Sigmoid colon (tissue), 7 donors: Measurements from ENCODE around the gene GOLGA5. TPM values are rescaled to one million over a fixed set of nuclear protein-coding genes. Genes with fewer than 3 reads are reported as not detected.
A peak's percentile ranks its signal among the peaks of the same experiment; 100 is the strongest.

Source experiments
- DNase-seq: peaks from one replicate; pipeline ENCODE4 v3.0.0-alpha.2; 2019
- H3K27ac ChIP-seq, 4 donors: fragments of 200-600 bp; sonication (generic); one replicate each; pipeline ENCODE4 v1.5.1; 2016 to 2019; ENCODE audit warnings: mild to moderate bottlenecking in 1 of 4
- H3K27me3 ChIP-seq, 3 donors: fragments of 200-600 bp; sonication (generic); one replicate each; pipeline ENCODE4 v1.5.1; 2019; ENCODE audit warnings: mild to moderate bottlenecking in 1 of 3
- H3K36me3 ChIP-seq, 4 donors: fragments of 200-600 bp; sonication (generic); one replicate each; pipeline ENCODE4 v1.5.1; 2016 to 2019
- H3K4me1 ChIP-seq, 4 donors: fragments of 200-600 bp; sonication (generic); one replicate each; pipeline ENCODE4 v1.5.1; 2017 to 2019
- H3K4me3 ChIP-seq, 4 donors: fragments of 200-600 bp; sonication (generic); one replicate each; pipeline ENCODE4 v1.5.1; 2017 to 2019; ENCODE audit warnings: mild to moderate bottlenecking in 2 of 4, moderate library complexity in 1 of 4
- H3K9me3 ChIP-seq, 4 donors: fragments of 200-600 bp in 3 of 4; sonication (generic) in 3 of 4; one replicate each; pipeline versions ENCODE4 v1.5.1 to v1.6.1; 2013 to 2019
- EP300 ChIP-seq, 4 donors: sonication (generic); formaldehyde crosslinking; IDR thresholded peaks; one replicate each; pipeline ENCODE4 v1.6.1; 2017; ENCODE audit warnings: antibody characterized with exemption in 4 of 4
- POLR2A ChIP-seq, 2 donors: fragments of 450-650 bp; IDR thresholded peaks; one replicate each; pipeline ENCODE4 v1.6.1; 2016; ENCODE audit warnings: antibody characterized with exemption in 2 of 2, mild to moderate bottlenecking in 2 of 2, moderate library complexity in 2 of 2
- POLR2AphosphoS5 ChIP-seq, 4 donors: sonication (generic); formaldehyde crosslinking; IDR thresholded peaks; one replicate each; pipeline ENCODE4 v1.6.1; 2017; ENCODE audit warnings: antibody characterized with exemption in 4 of 4
- whole genome bisulfite sequencing, 2 donors: extraction: QIAGEN DNeasy Blood & Tissue Kit; methylation state at CpG; one replicate each; pipeline ENCODE4 v1.1.7; 2013; 5-methylcytosine and 5-hydroxymethylcytosine counted together
- intact Hi-C: fragments of 100-400 bp; cut with DNase I; formaldehyde crosslinking; loops from one replicate; pipeline ENCODE4 v1.15.1; 2023
- polyA plus RNA-seq, 3 donors: library from polyadenylated mRNA; stranded (reverse); fragments of 200-250 nt; gene quantifications; one replicate each; pipeline ENCODE4 v1.2.3, GENCODE V29; 2013
- total RNA-seq, 4 donors: library from RNA; depleted of rRNA; stranded (reverse); fragments of >200 nt; gene quantifications; one replicate each; pipeline ENCODE4 v1.1.0, GENCODE V29; 2016
- TF ChIP-seq, protein P1 (sequence below), 4 experiments: fragments of 450-650 bp in 3 of 4; fragments of 200-600 bp in 1 of 4; IDR thresholded peaks; one replicate each; pipeline ENCODE4 v1.5.1; 2016 to 2019; ENCODE audit warnings: antibody characterized with exemption in 4 of 4, mild to moderate bottlenecking in 3 of 4, moderate library complexity in 2 of 4
- donor health status: healthy with polysubstance abuse.
- donor health status: Bipolar disorder and iron deficiency.
- donor health status: healthy.

The GOLGA5 gene
- total and polyA plus RNA-seq, 7 donors = 23.0 to 57.8 (median 36.0) TPM

DNA sequence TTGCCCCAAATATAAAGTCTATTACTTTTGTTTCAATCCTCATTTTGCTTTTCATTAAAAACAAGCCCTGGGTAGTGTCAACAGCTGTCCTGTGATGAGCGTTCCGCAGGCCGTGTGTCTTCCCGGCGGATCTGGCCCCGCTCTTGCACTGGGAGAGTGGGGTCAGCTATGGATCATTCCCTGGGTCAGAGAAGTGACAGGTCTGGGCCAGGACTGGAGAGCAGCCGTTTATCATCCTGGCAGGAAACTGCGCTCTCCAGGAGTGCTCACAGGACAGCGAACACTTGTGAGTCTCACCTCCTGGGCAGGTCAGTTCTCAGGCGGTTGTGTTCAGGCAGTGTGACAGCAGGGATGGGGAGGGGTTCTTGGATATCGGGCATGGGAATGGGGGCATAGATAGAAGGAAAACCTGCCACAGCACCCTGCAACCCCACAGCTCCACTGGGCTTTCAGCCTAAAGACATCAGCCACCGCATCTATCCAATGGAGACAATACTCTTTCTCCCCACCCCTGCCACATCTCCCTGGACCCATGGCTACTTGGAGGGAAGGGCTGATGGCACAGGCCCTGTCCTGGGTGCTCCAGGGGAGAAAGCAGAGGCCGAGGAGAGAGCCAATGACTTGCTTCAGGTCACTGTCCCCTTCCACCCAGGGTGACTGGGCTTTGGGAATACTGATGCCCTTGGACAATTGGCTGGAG is 81.0 kb downstream of the GOLGA5 start:
- DNase-seq = no peak
- TF ChIP-seq POLR2A (IDR thresholded peaks at IDR 0.05) = no peak
- TF ChIP-seq POLR2AphosphoS5 (IDR thresholded peaks at IDR 0.05) = peak in 2 of 4 donors; percentile 70 to 78
- no peak overlapping the region for H3K27ac ChIP-seq
- no peaks in the 10 kb centered on the region for H3K9me3 ChIP-seq
- H3K4me1 ChIP-seq = peaks cover 0 to 14% (median 9%) of the 10 kb centered on the region in 4 donors
- intact Hi-C loops = no loop called here
- no peaks in the 10 kb centered on the region for H3K36me3 ChIP-seq
- H3K27me3 ChIP-seq = no peaks in the 10 kb centered on the region
- no peak overlapping the region for H3K4me3 ChIP-seq
- 54 to 60% methylated on average over 13 of the region's 13 CpGs for WGBS, 2 donors

DNA sequence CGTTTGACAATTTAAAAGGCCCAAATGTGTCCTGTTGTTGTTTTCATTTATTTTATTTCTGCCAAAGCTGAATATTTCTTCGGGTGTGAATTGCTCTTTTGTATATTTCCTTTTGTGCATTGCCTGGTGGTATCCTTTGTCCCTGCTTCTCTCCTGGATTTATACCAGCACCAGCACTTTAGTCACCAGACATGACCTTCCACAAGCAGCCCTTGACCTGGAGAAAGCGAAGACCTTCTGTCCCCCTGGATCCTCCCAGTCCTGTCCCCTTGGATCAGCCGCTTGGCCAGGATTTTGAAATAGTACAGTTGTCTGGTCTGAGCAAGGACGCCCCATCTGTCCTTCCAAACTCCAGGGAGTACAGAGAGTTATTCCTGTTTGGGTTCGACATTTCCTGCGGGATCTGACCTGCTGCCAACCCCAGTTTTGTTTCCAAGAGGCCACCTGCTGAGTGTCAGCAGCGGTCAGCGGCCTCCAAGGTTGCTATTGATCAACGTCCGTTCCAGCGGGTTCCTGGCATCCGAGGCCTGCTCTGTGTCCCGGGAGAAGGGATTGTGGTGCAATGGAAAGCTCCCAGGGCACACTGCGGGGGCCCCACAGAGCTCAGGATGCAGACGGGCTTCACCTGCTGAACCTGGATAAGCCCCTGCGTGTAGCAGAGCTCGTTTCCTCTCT is 83.8 kb downstream of the GOLGA5 start:
- no peaks in the 10 kb centered on the region for H3K27me3 ChIP-seq
- peak; percentile 84 for DNase-seq
- intact Hi-C loops = no loop called here
- H3K27ac ChIP-seq = peak overlapping the region in 1 of 4 donors; percentile 13
- peaks cover 0 to 14% (median 9%) of the 10 kb centered on the region in 4 donors for H3K4me1 ChIP-seq
- 49 to 50% methylated on average over 18 of the region's 18 CpGs for WGBS, 2 donors
- H3K9me3 ChIP-seq = no peaks in the 10 kb centered on the region
- TF ChIP-seq EP300 (IDR thresholded peaks at IDR 0.05) = peak in 1 of 4 donors; percentile 57
- TF ChIP-seq POLR2AphosphoS5 (IDR thresholded peaks at IDR 0.05) = peak in 3 of 4 donors; percentile 7 to 85 (median 67)
- TF ChIP-seq, protein P1, sequence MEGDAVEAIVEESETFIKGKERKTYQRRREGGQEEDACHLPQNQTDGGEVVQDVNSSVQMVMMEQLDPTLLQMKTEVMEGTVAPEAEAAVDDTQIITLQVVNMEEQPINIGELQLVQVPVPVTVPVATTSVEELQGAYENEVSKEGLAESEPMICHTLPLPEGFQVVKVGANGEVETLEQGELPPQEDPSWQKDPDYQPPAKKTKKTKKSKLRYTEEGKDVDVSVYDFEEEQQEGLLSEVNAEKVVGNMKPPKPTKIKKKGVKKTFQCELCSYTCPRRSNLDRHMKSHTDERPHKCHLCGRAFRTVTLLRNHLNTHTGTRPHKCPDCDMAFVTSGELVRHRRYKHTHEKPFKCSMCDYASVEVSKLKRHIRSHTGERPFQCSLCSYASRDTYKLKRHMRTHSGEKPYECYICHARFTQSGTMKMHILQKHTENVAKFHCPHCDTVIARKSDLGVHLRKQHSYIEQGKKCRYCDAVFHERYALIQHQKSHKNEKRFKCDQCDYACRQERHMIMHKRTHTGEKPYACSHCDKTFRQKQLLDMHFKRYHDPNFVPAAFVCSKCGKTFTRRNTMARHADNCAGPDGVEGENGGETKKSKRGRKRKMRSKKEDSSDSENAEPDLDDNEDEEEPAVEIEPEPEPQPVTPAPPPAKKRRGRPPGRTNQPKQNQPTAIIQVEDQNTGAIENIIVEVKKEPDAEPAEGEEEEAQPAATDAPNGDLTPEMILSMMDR (IDR thresholded peaks at IDR 0.05) = no peak
- no peak for TF ChIP-seq POLR2A (IDR thresholded peaks at IDR 0.05)
- no peaks in the 10 kb centered on the region for H3K36me3 ChIP-seq
- no peak overlapping the region for H3K4me3 ChIP-seq

DNA sequence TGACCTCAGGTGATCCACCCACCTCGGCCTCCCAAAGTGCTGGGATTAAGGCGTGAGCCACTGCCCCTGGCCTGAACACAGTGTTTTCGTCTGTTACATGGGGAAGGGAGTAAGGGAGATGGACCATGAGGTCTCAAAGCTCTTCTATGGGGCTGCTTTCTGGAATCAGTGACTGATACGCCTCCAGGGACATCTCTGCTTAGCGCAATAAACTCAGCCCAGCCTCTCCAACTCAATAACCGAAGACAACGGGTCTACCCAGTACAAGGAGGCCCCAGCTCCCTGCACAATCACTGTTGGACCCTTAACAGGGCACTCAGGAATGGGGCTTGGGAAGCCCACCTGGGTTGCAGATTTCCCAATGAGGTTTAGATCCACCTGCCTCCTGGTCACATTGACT is 86.2 kb downstream of the GOLGA5 start:
- intact Hi-C loops = no loop called here
- TF ChIP-seq, protein P1 (IDR thresholded peaks at IDR 0.05) = no peak
- TF ChIP-seq POLR2AphosphoS5 (IDR thresholded peaks at IDR 0.05) = no peak
- TF ChIP-seq POLR2A (IDR thresholded peaks at IDR 0.05) = no peak
- TF ChIP-seq EP300 (IDR thresholded peaks at IDR 0.05) = no peak
- no peaks in the 10 kb centered on the region for H3K36me3 ChIP-seq
- no peaks in the 10 kb centered on the region for H3K9me3 ChIP-seq
- no peak overlapping the region for H3K27ac ChIP-seq
- no peak for DNase-seq
- H3K4me1 ChIP-seq = peaks cover 0 to 14% (median 9%) of the 10 kb centered on the region in 4 donors
- H3K4me3 ChIP-seq = no peak overlapping the region
- H3K27me3 ChIP-seq = no peaks in the 10 kb centered on the region
- WGBS, 2 donors = 78 to 87% methylated on average over 7 of the region's 7 CpGs

DNA sequence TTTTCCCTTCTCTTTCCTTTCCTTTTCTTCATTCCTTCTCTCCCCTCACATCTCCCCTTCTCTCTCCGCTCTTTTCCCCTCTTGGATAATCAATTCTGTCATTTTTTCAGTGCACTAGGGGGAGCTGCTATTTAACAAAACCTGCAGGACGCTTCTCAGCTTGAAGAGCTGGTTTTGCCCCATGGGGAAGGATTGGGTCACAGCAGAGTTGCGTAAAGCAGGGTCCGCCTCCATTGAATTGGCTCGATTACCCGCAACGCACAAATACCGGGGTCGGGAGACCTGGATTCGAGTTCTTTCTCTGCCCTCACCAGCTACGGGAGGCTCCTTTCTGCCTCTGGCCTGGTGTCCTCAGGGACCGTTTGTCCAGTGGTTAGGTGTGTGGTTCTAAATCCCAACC is 86.7 kb downstream of the GOLGA5 start:
- peaks cover 0 to 14% (median 9%) of the 10 kb centered on the region in 4 donors for H3K4me1 ChIP-seq
- H3K27me3 ChIP-seq = no peaks in the 10 kb centered on the region
- H3K4me3 ChIP-seq = no peak overlapping the region
- TF ChIP-seq EP300 (IDR thresholded peaks at IDR 0.05) (no peak), POLR2A (IDR thresholded peaks at IDR 0.05) (no peak), POLR2AphosphoS5 (IDR thresholded peaks at IDR 0.05) (no peak)
- TF ChIP-seq, protein P1 (IDR thresholded peaks at IDR 0.05) = no peak
- DNase-seq = no peak
- H3K9me3 ChIP-seq = no peaks in the 10 kb centered on the region
- H3K36me3 ChIP-seq = no peaks in the 10 kb centered on the region
- WGBS, 2 donors = 25 to 38% methylated on average over 12 of the region's 12 CpGs
- no peak overlapping the region for H3K27ac ChIP-seq
- intact Hi-C loops = no loop called here

DNA sequence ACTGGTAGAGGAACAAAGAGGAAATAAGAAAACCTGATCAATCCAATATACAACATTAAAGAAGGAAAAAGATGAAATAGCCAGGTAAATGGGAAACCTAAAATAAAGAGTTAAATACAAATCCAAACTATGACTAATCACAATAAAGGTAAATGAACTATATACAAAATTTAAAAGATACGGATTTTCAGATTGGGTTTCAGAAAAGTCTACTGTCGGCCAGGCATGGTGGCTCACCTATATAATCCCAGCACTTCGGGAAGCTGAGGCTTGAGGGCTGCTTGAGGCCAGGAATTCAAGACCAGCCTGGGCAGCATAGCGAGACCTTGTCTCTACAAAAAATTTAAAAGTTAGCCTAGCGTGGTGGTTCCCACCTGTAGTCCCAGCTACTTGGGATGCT is 89.0 kb downstream of the GOLGA5 start:
- no peak overlapping the region for H3K27ac ChIP-seq
- intact Hi-C loops = no loop called here
- no peaks in the 10 kb centered on the region for H3K27me3 ChIP-seq
- no peak for DNase-seq
- H3K9me3 ChIP-seq = no peaks in the 10 kb centered on the region
- H3K4me3 ChIP-seq = no peak overlapping the region
- H3K4me1 ChIP-seq = peaks cover 0 to 11% (median 4%) of the 10 kb centered on the region in 4 donors
- WGBS, 2 donors = 84 to 92% methylated on average over 5 of the region's 5 CpGs
- TF ChIP-seq, protein P1 (IDR thresholded peaks at IDR 0.05) = no peak
- no peak for TF ChIP-seq POLR2A (IDR thresholded peaks at IDR 0.05)
- TF ChIP-seq POLR2AphosphoS5 (IDR thresholded peaks at IDR 0.05) = no peak
- no peak for TF ChIP-seq EP300 (IDR thresholded peaks at IDR 0.05)
- no peaks in the 10 kb centered on the region for H3K36me3 ChIP-seq
